CD4-positive, alpha-beta T cell treated with Interleukin-21 for 1 hour (primary cell): ENCODE results near the gene SMIM3.
A peak's percentile ranks its signal among the peaks of the same experiment; 100 is the strongest.
"Not testable (repeated sequence)": the region's sequence is repeated elsewhere in the genome, so short reads cannot be mapped to it uniquely, and the experiment has no call there.

Experiments
- DNase-seq: peaks from one replicate; pipeline ENCODE4 v3.0.0-alpha.2; 2020

Gene SMIM3

GRCh38 chr5:150765799-150766169 lies 12.8 kb upstream of the SMIM3 start:
- DNase-seq: no peak

- no peak for DNase-seq
Measured at GRCh38 chr5:150766251-150766650, 12.3 kb upstream of the SMIM3 start.

- no peak for DNase-seq
Measured at GRCh38 chr5:150771034-150771795, 7.3 kb upstream of the SMIM3 start.

- DNase-seq: no peak
Measured at GRCh38 chr5:150774145-150774544, 4.4 kb upstream of the SMIM3 start.

- DNase-seq: no peak
Measured at GRCh38 chr5:150777685-150778084, 872 bp upstream of the SMIM3 start.

- no peak for DNase-seq
Measured at GRCh38 chr5:150778088-150778516, 455 bp upstream of the SMIM3 start.

GRCh38 chr5:150779397-150780186 lies 1.0 kb downstream of the SMIM3 start:
- DNase-seq: no peak

- DNase-seq: no peak
Measured at GRCh38 chr5:150780187-150780692, 1.7 kb downstream of the SMIM3 start.

GRCh38 chr5:150780816-150781221 lies 2.3 kb downstream of the SMIM3 start:
- DNase-seq: no peak

- DNase-seq: no peak
Measured at GRCh38 chr5:150781706-150782614, 3.4 kb downstream of the SMIM3 start.

GRCh38 chr5:150782850-150783249 lies 4.3 kb downstream of the SMIM3 start:
- DNase-seq: no peak

- peak; percentile 81 for DNase-seq
Measured at GRCh38 chr5:150783422-150783928, 4.9 kb downstream of the SMIM3 start.

- no peak for DNase-seq
Measured at GRCh38 chr5:150785950-150786349, 7.4 kb downstream of the SMIM3 start.

- no peak for DNase-seq
Measured at GRCh38 chr5:150786876-150787275, 8.3 kb downstream of the SMIM3 start.

GRCh38 chr5:150787656-150788055 lies 9.1 kb downstream of the SMIM3 start:
- DNase-seq: no peak

- no peak for DNase-seq
Measured at GRCh38 chr5:150788977-150789376, 10.4 kb downstream of the SMIM3 start.

GRCh38 chr5:150789450-150789849 lies 10.9 kb downstream of the SMIM3 start:
- DNase-seq: no peak

GRCh38 chr5:150789943-150790611 lies 11.5 kb downstream of the SMIM3 start:
- DNase-seq: peak; percentile 60

- DNase-seq: no peak
Measured at GRCh38 chr5:150791536-150791935, 13.0 kb downstream of the SMIM3 start.

GRCh38 chr5:150793423-150793888 lies 14.9 kb downstream of the SMIM3 start:
- not testable (repeated sequence) for DNase-seq

- no peak for DNase-seq
Measured at GRCh38 chr5:150794927-150795326, 16.4 kb downstream of the SMIM3 start.

GRCh38 chr5:150797384-150797783 lies 18.8 kb downstream of the SMIM3 start:
- no peak for DNase-seq
